HG03108 (cell line): ENCODE results near the gene CAVIN4.

Experiments
- ATAC-seq: cut with Tn5 transposase; IDR thresholded peaks from one replicate; pipeline ENCODE4 v1.9.1; 2021; ENCODE audit warnings: moderate library complexity; ENCODE audit not compliant: unreplicated experiment

CAVIN4 gene

GRCh38 chr9:100589582-100589981 lies 11.7 kb downstream of the CAVIN4 start:
- ATAC-seq: no peak

- no peak for ATAC-seq
These were observed 12.6 kb downstream of the CAVIN4 start for GRCh38 chr9:100590481-100590880.

- ATAC-seq: no peak
These were observed 13.3 kb downstream of the CAVIN4 start for GRCh38 chr9:100591139-100591538.

- no peak for ATAC-seq
These were observed 13.9 kb downstream of the CAVIN4 start for GRCh38 chr9:100591639-100592412.

- ATAC-seq: no peak
These were observed 17.7 kb downstream of the CAVIN4 start for GRCh38 chr9:100595391-100596199.

- no peak for ATAC-seq
These were observed 19.4 kb downstream of the CAVIN4 start for GRCh38 chr9:100597236-100597635.

GRCh38 chr9:100598641-100599145 lies 20.8 kb downstream of the CAVIN4 start:
- peak; percentile 54 for ATAC-seq

- ATAC-seq: no peak
These were observed 22.7 kb downstream of the CAVIN4 start for GRCh38 chr9:100600521-100601079.

GRCh38 chr9:100601216-100601615 lies 23.3 kb downstream of the CAVIN4 start:
- ATAC-seq: no peak

- no peak for ATAC-seq
These were observed 24.5 kb downstream of the CAVIN4 start for GRCh38 chr9:100602342-100602801.

GRCh38 chr9:100605405-100605804 lies 27.5 kb downstream of the CAVIN4 start:
- ATAC-seq: no peak

GRCh38 chr9:100619194-100619593 lies 41.3 kb downstream of the CAVIN4 start:
- no peak for ATAC-seq

GRCh38 chr9:100619665-100620064 lies 41.8 kb downstream of the CAVIN4 start:
- ATAC-seq: no peak

GRCh38 chr9:100623969-100624368 lies 46.1 kb downstream of the CAVIN4 start:
- no peak for ATAC-seq

- ATAC-seq: no peak
These were observed 49.1 kb downstream of the CAVIN4 start for GRCh38 chr9:100626949-100627348.

GRCh38 chr9:100637787-100638186 lies 59.9 kb downstream of the CAVIN4 start:
- ATAC-seq: no peak
